EL (cell line): ENCODE data around the gene GOLGA6L4.
"Not testable (repeated sequence)": the region's sequence is repeated elsewhere in the genome, so short reads cannot be mapped to it uniquely, and the experiment has no call there.

Experiments
- DNase-seq: peaks from one replicate; pipeline ENCODE4 v3.0.0-alpha.2; 2016

GOLGA6L4 gene

GRCh38 chr15:84235573-84235972, at the start of gene GOLGA6L4:
TSS of gene GOLGA6L4 (plus strand) at chr15:84235773. CDS start at chr15:84235835, 62 bp downstream.
- DNase-seq, result not testable (repeated sequence)

GRCh38 chr15:84192982-84193381, 42.6 kb upstream of the GOLGA6L4 start:
- DNase-seq, result not testable (repeated sequence)

- DNase-seq, result not testable (repeated sequence)
Observed at GRCh38 chr15:84195603-84196002, 40.0 kb upstream of the GOLGA6L4 start.

GRCh38 chr15:84196530-84197188, 38.9 kb upstream of the GOLGA6L4 start:
- DNase-seq, result not testable (repeated sequence)

GRCh38 chr15:84199865-84200264, 35.7 kb upstream of the GOLGA6L4 start:
- DNase-seq, result not testable (repeated sequence)

GRCh38 chr15:84246441-84246840, 10.9 kb downstream of the GOLGA6L4 start:
- not testable (repeated sequence) for DNase-seq
